NCI-H510A (cell line): ENCODE data around the gene SPACA1.
"Not testable (repeated sequence)": the region's sequence is repeated elsewhere in the genome, so short reads cannot be mapped to it uniquely, and the experiment has no call there.

ENCODE experiments used
- DNase-seq: peaks from one replicate; lab custom pipeline; 2025; lab: John Stamatoyannopoulos, UW

SPACA1 gene

GRCh38 chr6:88047510-88048150 is at the start of gene SPACA1:
Gene SPACA1, plus strand, starts transcription at chr6:88047841. Its CDS starts 65 bp downstream, at chr6:88047906.
- DNase-seq: no peak

- DNase-seq: no peak
These were observed 46.9 kb upstream of the SPACA1 start for GRCh38 chr6:88000713-88001112.

GRCh38 chr6:88001279-88001678 is 46.4 kb upstream of the SPACA1 start:
- DNase-seq: not testable (repeated sequence)

GRCh38 chr6:88004707-88005106 is 42.9 kb upstream of the SPACA1 start:
- DNase-seq: no peak

DNA sequence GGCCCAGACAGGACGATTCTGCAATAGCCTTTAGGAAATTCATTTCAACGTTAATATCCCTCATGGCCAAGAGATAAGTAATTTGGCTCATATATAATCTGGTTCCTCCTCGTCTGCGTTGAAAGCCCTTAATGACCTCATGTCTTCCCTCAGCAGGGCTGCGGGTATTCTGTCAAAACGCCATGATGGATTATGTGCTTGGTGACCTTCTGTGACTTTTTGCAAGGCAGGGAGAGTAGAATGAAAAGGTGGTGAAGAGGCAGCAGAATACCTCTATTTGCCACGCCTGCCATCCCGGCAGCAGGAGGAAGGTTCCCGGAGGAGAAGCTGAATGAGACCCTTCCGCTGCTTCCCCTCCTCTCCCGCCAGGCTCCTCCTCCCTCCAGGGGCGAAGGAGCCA is 41.1 kb upstream of the SPACA1 start:
- no peak for DNase-seq

- no peak for DNase-seq
These were observed 39.2 kb upstream of the SPACA1 start for GRCh38 chr6:88008411-88008810.

GRCh38 chr6:88008831-88009231 is 38.8 kb upstream of the SPACA1 start:
- DNase-seq: no peak

GRCh38 chr6:88013015-88013414 is 34.6 kb upstream of the SPACA1 start:
- DNase-seq: no peak

GRCh38 chr6:88013554-88013953 is 34.1 kb upstream of the SPACA1 start:
- DNase-seq: no peak

- DNase-seq: no peak
These were observed 27.2 kb upstream of the SPACA1 start for GRCh38 chr6:88020439-88020838.

DNA sequence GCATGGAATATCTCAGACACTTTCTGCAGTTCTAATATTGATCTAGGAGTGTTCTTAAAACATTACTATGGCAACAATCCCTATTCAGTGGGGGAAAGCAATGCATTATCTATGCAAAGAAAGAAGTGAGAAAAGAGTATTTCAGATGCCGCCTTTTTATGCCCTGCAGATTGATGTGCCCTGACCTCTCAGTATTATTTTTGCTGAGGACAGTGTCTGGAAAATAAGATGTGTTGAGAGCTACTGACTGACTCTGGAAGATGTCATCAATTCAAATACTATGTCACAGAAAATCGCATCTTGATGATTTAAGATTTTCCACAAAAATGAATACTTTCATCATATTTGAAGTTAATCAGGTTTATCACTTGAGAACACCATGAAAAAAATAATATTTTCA is 22.9 kb upstream of the SPACA1 start:
- DNase-seq: no peak

DNA sequence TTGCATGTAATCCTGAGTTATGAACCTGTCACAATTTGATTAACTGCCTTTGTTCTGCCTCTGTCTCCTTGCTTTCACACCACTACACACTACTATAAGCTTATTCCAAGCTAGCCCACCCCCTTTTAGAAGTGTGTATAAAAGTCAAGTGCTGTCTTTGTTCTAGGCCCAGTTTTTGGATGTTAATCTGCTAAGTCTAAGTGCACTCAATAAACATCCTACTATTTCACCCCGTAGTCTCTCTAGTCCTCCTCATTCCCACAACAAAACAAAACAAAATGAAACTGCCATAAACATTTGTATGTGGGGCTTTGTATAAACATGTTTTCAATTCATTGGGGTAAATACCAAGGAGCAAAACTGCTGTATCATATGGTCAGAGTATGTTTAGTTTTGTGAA is 16.1 kb upstream of the SPACA1 start:
- DNase-seq: no peak

DNA sequence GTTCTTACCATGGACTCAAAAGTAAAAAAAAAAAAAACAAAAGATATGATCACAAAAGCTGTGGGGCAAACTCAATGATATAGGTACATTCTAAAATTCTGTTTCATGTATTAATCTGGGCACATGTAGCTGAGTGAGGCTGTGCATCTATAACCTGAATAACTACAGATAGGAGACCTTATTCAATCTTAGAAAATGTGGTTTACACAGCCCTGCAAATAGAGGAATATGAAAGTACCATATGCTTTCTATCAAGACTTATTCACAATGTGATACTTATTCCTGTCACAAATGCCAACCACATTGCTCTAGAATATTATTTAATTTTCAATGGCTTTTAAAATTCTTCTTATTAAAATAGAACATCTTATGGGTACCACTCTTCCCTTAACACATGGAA is 3.1 kb upstream of the SPACA1 start:
- DNase-seq: no peak

- no peak for DNase-seq
These were observed 2.0 kb upstream of the SPACA1 start for GRCh38 chr6:88045521-88046136.

- DNase-seq: no peak
These were observed 937 bp downstream of the SPACA1 start for GRCh38 chr6:88048578-88048977.

DNA sequence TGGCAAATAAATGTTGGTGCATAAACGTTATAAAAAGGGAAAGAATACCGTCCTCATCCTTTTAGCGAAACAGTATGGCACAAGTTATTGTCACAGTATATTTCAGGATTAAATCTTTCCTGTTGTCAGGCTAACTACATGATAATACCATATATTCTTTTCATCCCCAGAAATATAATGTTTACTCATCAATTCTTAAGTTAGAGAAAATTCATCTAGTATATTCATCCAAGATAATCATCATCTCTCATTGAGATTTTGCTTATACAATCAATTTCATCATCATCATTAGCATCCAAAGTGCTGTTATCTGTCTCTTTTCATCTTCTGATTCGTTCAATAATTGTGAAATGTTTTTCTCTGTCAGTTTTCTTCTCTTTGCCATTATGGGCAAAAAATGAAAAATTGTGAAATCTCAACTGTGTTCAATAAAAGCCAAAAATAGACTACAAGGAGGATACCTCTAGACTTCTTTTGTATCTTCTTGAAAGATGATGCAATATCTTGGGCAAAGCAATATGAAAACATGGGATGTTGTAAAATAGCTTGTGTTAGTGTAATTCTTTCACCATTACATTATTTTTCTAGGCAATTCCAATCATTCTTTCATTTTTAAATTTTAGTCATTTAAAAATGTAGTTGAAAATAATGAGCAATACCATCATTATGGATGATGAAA is 2.6 kb downstream of the SPACA1 start:
- DNase-seq: no peak

DNA sequence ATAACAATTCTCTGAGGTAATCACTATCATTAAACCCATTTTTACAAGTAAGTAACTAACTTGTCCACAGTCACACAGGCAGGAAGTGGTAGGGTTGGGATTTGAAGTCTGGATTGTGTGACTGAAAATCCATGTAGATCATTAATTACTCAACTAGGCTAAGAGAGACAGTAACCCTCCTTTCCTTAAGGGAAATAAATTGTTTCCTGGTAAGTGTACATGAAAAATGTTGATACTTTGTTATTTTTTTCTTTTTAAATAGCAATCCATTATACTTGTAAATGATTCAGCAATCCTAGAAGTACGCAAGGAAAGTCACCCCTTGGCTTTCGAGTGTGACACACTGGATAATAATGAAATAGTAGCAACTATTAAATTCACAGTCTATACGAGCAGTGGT is 11.6 kb downstream of the SPACA1 start:
- no peak for DNase-seq

GRCh38 chr6:88062376-88062775 is 14.7 kb downstream of the SPACA1 start:
- DNase-seq: no peak

GRCh38 chr6:88072462-88072861 is 24.8 kb downstream of the SPACA1 start:
- no peak for DNase-seq

GRCh38 chr6:88074791-88075190 is 27.1 kb downstream of the SPACA1 start:
- DNase-seq: no peak

DNA sequence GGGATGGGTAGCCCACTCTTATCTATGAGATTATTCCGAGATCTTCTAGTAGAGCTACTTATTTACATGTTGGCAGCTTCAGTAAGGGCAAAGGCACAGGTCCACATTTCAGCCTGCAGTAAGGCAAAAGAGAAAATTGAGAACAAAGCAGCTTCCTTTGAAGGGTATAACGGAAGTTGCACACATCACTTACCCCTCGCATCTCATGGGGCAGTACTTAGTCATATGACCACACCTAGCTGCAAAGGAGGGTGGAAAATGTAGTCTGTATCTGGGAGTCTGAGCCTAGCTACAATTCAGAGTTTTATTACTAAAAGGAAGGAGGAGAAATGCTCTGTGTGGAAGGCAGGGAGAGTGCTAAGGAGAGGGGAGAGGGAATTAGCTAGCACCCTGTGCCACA is 29.7 kb downstream of the SPACA1 start:
- DNase-seq: no peak

DNA sequence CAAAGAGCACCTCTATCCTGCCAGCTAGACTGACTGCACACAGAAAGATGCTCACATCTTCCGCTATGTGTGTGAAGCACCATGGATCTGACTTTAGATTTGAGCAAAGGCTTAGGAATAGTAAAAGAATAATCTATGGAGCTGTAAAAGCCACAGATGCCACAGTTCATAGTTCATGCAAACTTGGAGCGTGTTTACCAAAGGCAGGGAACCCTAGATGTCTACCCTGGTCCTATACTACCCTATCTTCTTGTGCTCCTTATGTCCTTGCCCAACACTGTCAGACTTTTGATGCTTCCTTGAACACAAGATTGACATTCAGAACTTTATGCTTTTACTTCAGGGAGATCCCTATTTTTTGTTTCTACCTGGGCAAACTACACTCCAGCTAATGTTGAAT is 39.2 kb downstream of the SPACA1 start:
- DNase-seq: no peak

DNA sequence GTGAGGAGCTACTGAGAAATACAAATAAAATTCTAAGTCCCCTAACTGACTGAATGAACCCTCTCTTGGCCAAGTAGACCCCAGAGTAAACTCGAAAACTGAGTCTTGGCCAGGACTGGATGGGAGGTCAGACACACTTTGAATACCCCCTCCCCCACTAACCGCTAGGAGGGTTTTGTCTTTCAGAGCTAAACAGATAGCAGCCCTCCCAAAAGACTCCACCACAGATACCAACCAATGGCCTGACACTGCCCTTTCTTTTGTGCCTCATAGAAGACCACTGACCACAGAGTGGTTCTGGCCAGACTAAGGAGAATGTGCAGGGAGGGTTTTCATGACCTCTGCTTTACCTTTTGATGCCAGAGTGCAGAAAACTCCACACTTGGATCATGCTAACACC is 42.1 kb downstream of the SPACA1 start:
- no peak for DNase-seq
